ENCODE results near the gene MAD1L1. TPM values are rescaled to one million over a fixed set of nuclear protein-coding genes. Genes with fewer than 3 reads are reported as not detected.

MAD1L1 gene
- polyA plus RNA-seq, 3 donors: 10.7 to 48.1 (median 18.4) TPM

DNA sequence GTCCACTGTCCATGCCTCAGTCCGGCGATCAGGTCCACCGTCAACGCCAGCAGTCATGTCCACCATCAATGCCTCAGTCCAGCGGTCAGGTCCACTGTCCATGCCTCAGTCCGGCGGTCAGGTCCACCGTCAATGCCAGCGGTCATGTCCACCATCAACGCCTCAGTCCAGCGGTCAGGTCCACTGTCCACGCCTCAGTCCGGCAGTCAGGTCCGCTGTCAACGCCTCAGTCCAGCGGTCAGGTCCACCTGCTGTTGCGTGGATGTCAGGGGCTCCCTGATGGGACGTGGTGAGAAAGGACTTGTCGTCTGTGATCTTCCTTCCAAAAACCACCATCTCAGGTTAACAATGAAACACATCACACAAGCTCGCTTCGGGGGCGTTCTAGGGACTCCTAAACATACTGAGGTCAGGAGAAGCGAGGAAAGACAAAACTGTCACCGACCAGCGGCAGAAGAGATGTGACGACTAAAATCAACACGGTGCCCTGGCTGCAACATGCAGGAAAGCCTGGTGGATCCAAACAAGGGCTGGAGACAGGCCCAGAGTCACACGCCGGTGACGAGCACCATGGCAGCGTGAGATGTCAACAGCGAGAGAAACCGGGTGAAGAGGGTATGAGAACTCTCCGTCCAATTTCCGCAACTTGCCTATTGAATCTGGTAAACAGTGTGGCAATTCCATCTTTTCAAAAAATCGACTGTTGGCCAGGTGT lies 264.2 kb downstream of the MAD1L1 start:
- WGBS, 3 donors: 97 to 98% (median 98%) methylated on average over 36 of the region's 36 CpGs
- no peak overlapping the region for H3K27ac ChIP-seq (ENCODE audit: low read depth, low read length)

DNA sequence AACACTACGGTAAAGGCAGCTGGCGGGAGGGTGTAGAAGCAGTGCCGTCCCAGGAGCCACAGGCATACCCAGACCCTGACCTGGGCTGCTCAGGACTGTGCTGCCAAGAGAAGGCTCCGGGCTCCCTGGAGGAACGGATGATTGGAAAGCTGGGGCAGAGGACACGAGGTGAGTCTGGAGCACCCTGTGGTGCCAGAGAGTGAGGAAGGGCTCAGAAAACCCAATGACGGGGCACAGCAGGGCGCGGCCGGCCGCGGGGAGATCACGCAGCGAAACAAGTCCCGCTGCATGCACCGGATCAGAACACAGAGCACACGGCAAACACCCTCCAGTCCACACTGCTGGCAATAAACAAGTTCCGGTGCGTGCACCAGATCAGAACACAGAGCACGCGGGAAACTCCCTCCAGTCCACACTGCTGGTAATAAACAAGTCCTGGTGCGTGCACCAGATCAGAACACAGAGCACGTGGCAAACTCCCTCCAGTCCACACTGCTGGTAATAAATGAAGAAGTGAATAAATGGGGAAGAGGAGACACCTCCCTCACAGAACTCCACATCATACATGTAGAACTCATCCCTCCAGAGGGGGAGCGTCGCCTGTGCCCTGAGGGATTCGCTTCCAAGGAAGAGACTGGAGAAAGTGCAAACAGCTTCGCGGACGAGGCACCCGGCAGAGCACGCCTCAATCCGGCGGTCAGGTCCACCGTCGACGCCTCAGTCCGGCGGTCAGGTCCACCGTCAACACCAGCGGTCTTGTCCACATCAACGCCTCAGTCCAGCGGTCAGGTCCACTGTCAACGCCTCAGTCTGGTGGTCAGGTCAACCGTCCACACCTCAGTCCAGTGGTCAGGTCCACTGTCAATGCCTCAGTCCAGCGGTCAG lies 265.0 kb downstream of the MAD1L1 start:
- 95 to 98% (median 95%) methylated on average over 45 of the region's 45 CpGs for WGBS, 3 donors
- no peak overlapping the region for H3K27ac ChIP-seq (ENCODE audit: low read depth, low read length)

DNA sequence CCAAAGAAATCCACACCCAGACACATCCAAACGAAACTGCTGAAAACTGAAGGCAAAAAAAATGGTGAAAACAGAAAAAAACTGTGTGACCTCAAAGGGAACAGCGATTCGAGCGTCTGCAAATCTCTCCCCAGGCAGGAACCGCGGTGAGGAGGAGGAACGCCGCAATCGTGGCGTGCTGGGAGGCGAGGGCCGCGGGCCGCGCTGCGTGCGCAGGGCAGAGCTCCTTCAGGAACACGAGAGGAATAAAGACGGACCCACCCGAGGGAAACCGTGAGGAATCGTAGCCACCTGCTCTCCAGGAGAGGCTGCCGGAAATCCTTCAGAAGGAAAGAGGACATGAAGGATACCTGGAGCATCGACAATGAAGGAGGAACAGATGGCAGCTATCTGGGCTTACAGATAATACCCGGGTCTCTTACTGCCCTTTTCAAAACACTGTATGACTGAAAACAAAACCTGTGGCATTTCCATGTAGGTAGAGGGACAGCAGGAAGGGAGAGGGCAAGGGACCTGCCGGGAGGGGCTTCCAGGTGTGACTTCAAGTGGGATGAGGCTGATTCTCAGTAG lies 266.0 kb downstream of the MAD1L1 start:
- no peak overlapping the region for H3K27ac ChIP-seq (ENCODE audit: low read depth, low read length)
- 91 to 95% (median 92%) methylated on average over 26 of the region's 26 CpGs for WGBS, 3 donors

DNA sequence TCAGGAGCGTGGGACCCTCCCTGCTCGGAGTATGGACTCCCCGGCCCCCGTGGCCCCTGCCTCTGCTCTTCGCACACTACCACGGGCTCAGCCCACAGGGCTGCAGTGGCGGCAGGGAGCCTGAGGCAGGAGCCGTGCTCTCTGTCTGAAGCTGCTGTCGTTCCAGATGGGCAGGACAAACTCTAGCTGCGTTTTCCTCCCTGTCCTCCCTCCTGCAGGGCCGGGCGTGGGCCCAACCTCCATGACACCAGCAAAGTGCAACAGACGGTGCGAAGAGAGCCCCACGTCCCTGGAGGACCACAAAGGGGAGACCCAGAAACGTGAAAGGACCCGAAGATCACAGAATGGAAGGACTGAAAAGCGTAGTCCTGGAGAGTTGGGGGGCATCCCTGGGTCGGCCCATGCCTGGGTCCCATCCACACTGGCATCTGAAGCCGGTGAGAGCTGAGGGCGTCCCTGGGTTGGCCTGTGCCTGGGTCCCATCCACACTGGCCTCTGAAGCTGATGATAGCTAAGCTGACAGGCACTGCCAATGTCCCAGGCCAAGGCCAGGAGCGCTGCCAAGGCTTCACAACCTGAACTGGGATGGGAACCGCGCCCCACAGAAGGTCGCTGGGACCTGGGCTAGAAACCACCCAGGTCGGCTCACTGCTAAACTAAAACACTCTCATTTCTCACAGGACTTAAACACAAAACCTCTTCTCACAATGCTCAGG lies 267.0 kb downstream of the MAD1L1 start:
- WGBS, 3 donors: 90 to 96% (median 92%) methylated on average over 24 to 26 of the region's 26 CpGs
- no peak overlapping the region for H3K27ac ChIP-seq (ENCODE audit: low read depth, low read length)

DNA sequence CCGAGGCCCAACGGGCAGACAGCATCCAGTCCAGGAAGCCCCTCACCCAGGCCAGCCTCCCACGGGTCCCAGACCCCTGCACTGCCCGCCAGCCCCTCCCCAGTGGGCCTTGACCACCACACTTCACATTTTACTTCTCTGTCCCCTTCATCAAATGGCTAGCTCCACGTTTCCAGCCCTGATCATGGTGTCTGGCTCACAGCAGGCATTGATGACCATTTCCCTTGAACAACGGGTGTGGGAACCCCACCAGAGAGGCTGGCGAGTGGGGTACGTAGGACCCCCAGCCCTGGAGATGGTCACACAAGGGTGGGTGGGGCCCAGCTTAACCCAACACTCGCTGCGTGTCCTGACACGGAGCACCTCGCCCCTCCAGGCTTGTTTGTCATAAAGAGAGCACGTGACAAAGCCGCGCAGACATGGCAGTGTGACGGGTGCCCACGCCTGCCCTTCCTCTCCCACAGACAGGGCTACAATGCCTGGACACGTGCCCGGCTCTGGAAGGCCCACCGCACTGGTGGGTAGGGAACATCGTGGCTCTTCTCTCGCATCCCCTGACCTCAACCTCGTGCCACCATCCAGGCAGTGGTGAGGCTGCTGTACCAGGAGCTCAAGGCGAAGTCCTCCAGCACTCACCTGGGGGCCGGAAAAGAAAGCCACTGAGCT lies 267.7 kb downstream of the MAD1L1 start:
- WGBS, 3 donors: 94 to 98% (median 95%) methylated on average over 23 to 25 of the region's 25 CpGs
- no peak overlapping the region for H3K27ac ChIP-seq (ENCODE audit: low read depth, low read length)

DNA sequence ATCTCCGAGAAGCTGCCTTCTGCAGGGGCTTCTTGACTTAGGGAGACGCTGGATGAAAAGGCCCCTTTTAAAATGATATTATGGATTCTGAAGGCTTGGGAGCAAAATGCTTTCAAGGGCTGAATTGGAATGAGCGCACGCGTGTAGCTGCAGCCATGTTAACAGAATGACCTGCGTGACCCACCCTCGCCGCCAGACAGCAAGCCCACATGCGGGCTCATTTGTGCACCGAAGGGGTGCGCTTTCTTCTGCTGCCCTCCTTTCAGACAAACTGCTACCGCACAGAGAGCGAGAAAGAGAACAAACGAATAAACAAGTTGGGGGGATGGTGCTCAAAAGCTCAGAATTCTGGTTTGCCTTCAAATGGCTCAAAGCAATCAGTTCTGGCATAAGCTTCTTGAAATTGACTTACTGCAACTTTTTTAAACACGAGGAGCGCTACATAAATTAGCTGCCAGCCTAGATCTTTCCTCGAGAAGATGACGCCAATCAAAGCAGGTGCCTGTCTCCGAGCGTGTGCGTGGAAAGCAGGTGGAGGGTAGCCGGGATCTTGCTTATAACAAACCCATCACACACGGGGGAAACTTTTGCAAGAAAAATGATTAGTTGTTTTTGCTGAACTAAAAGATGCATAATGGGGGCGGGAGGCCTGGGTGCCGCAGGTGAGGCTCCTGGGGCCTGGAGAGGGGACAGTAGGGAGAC lies 268.4 kb downstream of the MAD1L1 start:
- H3K27ac ChIP-seq (ENCODE audit: low read depth, low read length): no peak overlapping the region
- WGBS, 3 donors: 91 to 95% (median 93%) methylated on average over 25 of the region's 25 CpGs

DNA sequence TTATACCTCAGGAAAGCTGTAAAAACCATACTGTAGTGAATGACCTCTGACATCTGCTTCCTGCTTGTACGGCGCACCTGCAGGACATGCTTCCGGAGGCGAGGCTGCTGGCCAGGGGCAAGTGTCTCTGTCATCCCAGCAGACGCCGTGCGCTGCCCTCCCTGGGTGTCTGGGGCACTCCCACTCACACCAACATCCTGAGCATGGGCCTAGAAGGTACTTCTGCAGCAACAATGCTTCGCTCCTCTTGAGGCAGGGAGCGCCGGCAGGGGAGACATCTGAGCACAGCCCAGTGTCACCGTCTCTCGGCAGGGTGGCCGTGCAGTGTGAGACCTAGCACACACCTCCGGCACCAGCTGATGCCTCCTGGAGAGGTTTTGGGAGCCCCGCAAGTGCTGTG lies 269.2 kb downstream of the MAD1L1 start:
- no peak overlapping the region for H3K27ac ChIP-seq (ENCODE audit: low read depth, low read length)
- 83 to 96% (median 89%) methylated on average over 15 of the region's 15 CpGs for WGBS, 3 donors

DNA sequence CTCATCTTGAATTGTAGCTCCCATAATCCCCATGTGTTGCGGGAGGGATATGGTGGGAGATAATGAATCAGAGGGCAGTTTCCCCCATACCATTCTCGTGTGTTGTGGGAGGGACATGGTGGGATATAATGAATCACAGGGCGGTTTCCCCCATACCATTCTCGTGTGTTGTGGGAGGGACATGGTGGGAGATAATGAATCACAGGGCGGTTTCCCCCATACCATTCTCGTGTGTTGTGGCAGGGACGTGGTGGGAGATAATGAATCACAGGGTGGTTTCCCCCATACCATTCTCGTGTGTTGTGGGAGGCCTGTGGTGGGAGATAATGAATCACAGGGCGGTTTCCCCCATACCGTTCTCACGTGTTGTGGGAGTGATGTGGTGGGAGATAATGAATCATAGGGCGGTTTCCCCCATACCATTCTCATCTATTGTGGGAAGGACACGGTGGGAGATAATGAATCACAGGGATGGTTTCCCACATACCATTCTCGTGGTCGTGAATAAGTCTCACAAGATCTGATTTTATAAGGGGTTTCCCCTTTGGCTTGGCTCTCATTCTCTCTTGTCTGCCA lies 271.0 kb downstream of the MAD1L1 start:
- no peak overlapping the region for H3K27ac ChIP-seq (ENCODE audit: low read depth, low read length)
- WGBS, 3 donors: 71 to 94% (median 76%) methylated on average over 15 of the region's 15 CpGs

DNA sequence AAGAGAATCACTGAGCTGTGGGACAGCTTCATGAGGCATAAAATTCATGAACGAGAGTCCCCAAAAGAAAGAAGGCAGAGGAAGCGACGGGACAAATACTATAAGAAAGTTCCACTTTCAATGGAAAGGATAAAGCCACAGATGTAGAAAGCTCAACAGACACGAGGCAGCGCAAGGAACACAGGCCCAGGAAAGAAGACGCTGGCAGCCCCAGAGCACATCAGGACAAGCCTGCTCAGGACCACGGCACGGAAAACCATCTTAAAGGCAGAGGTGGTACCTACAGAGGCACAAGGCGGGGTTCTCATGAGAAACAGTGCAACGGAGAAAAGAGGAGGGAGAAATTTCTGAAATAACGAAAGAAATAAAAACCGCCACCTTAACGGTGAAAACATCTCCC lies 273.4 kb downstream of the MAD1L1 start:
- H3K27ac ChIP-seq (ENCODE audit: low read depth, low read length): no peak overlapping the region
- 96 to 98% (median 96%) methylated on average over 13 of the region's 13 CpGs for WGBS, 3 donors

DNA sequence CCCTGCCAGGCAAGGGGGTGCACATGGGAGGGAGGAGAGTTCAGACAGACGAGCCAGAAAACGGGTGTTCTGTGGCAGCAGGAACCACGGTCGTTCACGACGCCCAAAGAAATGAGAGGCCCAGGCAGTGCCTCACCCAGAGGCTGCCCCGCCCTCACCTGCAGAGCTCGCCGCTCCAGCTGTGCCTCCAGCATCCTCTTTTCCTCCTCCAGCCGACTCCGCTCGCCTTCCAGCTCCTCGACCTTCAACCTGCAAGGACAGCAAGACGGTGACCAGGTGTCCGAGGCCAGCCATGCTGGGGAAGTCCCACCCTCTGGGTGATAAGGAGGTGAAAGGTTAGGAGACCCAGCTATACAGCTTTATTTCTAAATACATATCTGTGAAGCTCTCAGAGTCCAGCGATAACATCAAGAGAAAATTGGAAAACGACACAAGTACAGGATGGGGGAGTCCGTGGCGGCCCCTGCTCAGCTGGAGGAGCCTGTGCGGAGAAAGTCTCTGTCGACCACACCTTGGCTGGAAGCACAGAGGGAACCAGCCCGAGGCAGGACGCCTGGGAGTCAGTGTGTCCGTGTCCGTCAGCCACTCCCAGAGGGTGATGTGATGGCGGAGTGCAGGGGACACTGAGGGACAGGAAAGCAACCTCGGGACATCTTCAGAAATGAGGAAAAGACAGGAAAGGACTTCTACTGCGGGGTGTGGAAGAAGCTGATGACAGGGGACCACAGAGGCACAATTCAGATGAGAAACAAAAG lies 275.1 kb downstream of the MAD1L1 start:
- 93 to 94% (median 93%) methylated on average over 25 to 28 of the region's 28 CpGs for WGBS, 3 donors
- no peak overlapping the region for H3K27ac ChIP-seq (ENCODE audit: low read depth, low read length)

DNA sequence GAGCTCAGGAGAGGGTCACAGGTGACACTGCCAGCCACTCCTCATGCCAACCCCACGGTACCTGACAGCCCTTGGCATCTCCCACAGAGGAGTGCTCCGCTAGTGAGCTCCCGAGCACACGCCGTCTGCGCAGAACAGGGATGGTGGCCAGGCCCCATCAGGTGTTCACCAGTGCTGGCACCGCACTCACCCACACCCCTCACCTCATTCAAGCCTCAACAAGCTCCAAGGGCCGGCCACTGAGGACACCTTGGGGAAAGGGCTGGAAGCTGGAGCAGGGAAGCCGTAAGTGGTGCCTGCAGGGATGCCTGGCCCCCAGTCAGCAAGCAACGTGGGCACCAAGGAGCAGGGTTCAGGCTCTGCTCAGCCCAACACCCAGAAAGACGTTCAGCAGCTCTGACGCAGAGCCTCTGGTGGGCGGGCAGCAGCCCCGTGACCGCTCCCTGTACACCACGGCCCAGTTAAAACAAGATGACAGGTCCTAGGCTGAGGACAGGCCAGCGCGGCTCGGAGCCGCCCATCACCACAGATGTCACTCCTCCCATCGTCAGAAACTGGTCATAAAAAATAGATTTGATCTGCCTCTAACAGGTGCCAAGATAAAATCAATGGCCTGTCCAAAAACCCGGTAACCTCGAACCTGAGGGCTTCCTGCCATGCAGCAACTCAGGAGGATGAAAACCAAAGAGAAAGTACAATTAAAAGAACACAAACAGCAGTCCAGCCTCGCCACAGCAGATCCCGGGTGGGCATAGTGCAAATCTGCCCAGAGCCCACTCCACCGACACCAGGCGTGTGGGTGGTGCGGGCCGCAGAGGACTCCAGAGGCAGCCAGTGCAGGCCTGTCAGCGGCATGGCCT lies 275.9 kb downstream of the MAD1L1 start:
- 89 to 94% (median 93%) methylated on average over 30 of the region's 30 CpGs for WGBS, 3 donors
- H3K27ac ChIP-seq (ENCODE audit: low read depth, low read length): no peak overlapping the region

DNA sequence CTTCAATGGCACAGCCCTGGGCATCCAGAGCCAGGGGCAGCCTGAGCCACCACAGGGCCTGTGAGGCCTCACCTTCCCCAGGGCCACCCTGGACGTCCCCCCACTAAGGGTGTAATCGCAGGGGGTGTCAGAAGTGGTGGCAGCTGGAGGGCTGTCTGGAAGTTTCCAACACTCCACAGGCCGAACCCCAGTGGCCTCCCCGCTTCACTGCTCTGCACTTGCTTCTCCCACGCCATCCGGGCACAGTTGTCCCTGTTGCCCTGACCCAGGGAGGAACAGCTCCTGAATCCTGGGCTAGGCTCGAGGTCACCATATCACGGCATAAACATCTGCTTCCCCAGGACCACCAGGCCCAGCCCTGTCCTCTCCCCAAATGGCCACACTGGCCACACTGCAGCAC lies 276.6 kb downstream of the MAD1L1 start:
- WGBS, 3 donors: 91 to 97% (median 94%) methylated on average over 8 of the region's 8 CpGs
- H3K27ac ChIP-seq (ENCODE audit: low read depth, low read length): no peak overlapping the region

DNA sequence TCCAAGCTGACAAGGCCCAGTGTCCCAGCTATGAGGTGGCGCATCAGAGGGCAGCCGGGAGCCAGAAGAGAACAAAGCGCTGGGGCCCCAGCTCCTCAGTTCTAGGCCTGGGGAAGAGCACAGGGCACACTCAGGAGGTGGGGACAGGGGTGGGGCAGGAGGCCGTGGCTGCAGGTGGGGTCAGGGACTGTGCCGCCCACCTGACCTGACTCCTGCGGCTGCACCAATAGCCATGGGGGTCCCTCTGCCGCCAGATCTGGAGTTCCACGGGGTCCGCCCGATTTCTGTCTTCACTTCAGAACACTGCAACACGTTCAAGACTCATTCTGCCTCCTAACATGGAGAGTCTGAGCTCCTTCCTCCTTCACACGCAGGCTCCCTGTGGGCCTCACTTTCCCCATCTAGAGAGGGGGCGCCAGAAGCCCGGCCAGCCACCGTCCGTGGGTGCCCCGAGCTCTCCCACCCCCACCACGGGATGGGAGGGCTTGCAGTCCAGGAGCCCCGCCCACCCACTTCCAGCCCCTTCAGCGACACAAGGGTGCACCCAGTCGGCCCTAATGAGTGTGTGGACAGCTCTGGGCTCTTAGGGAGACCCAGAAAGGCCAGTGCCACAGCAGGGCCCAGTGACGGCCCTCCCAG lies 278.3 kb downstream of the MAD1L1 start:
- no peak overlapping the region for H3K27ac ChIP-seq (ENCODE audit: low read depth, low read length)
- 82 to 88% (median 85%) methylated on average over 21 to 22 of the region's 22 CpGs for WGBS, 3 donors

DNA sequence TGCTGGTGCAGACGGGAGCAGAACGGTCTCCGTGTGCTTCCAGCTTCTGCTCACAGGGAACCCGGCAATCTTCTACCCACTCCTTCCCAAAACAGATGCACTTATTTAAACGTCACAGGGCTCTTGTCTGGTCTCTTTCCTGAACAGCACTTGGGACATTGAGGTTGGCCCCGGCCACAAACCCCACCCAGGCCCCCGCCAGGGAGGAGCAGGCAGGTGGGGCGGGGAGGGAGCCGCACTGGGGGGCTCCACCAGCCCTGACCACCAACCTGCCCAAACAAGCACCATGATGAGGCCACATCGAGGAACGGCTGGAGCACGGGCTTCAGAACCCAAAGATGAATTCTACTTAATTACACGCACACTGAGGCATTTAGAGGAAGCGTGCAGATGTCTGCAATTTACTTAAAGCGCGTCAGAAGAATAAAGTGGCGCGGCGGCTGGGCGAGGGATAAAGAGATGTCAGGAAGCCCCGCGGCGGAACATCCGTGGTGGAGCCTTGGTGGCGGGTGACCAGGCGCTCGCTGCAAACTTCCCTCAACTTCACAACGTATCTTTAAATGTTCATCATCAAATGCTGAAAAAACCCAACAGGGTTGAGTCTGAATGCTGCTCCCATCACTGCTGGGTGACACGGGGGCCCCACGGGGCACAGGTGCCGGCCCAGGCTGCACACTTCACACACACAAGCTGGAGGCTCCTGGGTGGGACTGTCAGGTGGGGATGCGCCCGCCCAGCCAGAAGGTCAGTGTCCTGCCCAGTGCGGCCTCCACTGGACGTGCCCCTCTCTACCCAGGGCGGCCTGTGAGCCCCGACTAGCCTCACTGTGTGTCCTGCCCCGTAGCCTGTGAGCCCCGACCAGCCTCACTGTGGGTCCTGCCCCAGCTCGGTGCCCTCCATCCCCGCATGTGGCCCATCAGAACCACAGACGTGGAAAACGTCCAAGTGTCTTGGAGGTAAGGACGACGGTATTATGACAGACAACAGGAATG lies 279.2 kb downstream of the MAD1L1 start:
- 92 to 94% (median 94%) methylated on average over 45 of the region's 45 CpGs for WGBS, 3 donors
- no peak overlapping the region for H3K27ac ChIP-seq (ENCODE audit: low read depth, low read length)

Measured in adipose tissue (tissue), 3 donors.